Stimulated activated CD8-positive, alpha-beta memory T cell treated with anti-CD3 and anti-CD28 coated beads, Interleukin-12 subunit alpha, Interleukin-12 subunit beta, amount 100 ng/mL, for 1 hour (primary cell): ENCODE data around the gene CCT5.
"Not testable (repeated sequence)": the region's sequence is repeated elsewhere in the genome, so short reads cannot be mapped to it uniquely, and the experiment has no call there.

Source experiments
- DNase-seq: peaks from one replicate; pipeline ENCODE4 v3.0.0-alpha.2; 2020; ENCODE audit warnings: low read depth

CCT5 gene

GRCh38 chr5:10301842-10302610, 51.9 kb downstream of the CCT5 start:
- DNase-seq = no peak

- DNase-seq = no peak
Observed at GRCh38 chr5:10303201-10303600, 53.1 kb downstream of the CCT5 start.

GRCh38 chr5:10303699-10304170, 53.7 kb downstream of the CCT5 start:
- no peak for DNase-seq

- DNase-seq = no peak
Observed at GRCh38 chr5:10304932-10305331, 54.9 kb downstream of the CCT5 start.

- no peak for DNase-seq
Observed at GRCh38 chr5:10306114-10306513, 56.0 kb downstream of the CCT5 start.

GRCh38 chr5:10306806-10307205, 56.7 kb downstream of the CCT5 start:
- no peak for DNase-seq

- no peak for DNase-seq
Observed at GRCh38 chr5:10307206-10308148, 57.4 kb downstream of the CCT5 start, which contains the start of gene CMBL. Gene CMBL (minus strand): TSS chr5:10307902. CDS start chr5:10290762, 17,140 bp downstream.

GRCh38 chr5:10308844-10309243, 58.8 kb downstream of the CCT5 start:
- no peak for DNase-seq

- no peak for DNase-seq
Observed at GRCh38 chr5:10310066-10310779, 60.1 kb downstream of the CCT5 start.

GRCh38 chr5:10310835-10311570, 60.9 kb downstream of the CCT5 start:
- not testable (repeated sequence) for DNase-seq

- DNase-seq = no peak
Observed at GRCh38 chr5:10311595-10312425, 61.7 kb downstream of the CCT5 start.

- no peak for DNase-seq
Observed at GRCh38 chr5:10315201-10315600, 65.1 kb downstream of the CCT5 start.
